PFSK-1 (cell line): Measurements from ENCODE around the gene SPTBN1.

Experiments
- POLR2AphosphoS5 ChIP-seq: IDR thresholded peaks from 2 replicates; pipeline ENCODE4 v1.6.1; 2012; ENCODE audit warnings: low read depth, mild to moderate bottlenecking, control low read depth, low read length, moderate library complexity
- REST ChIP-seq, 2 experiments: IDR thresholded peaks; 2 replicates each; pipeline versions ENCODE4 v1.6.1 to v1.8.0; 2011 to 2012; ENCODE audit warnings: low read depth in 2 of 2, low read length in 2 of 2, control low read depth in 1 of 2, inconsistent platforms in 1 of 2, mild to moderate bottlenecking in 1 of 2, moderate library complexity in 1 of 2; ENCODE audit not compliant: insufficient read depth in 1 of 2
- SIN3A ChIP-seq: IDR thresholded peaks from 2 replicates; pipeline ENCODE4 v1.6.1; 2012; ENCODE audit warnings: mild to moderate bottlenecking, low read length, moderate library complexity, borderline replicate concordance; ENCODE audit not compliant: insufficient read depth
- TAF1 ChIP-seq: IDR thresholded peaks from 2 replicates; pipeline ENCODE4 v1.6.1; 2012; ENCODE audit warnings: low read length, control low read depth, borderline replicate concordance; ENCODE audit not compliant: insufficient read depth

- TF ChIP-seq SIN3A = no peak
- no peak for TF ChIP-seq REST (IDR thresholded peaks at IDR 0.05; ENCODE audit: insufficient read depth in 1 of 2, low read depth in 2 of 2, low read length in 2 of 2)
- TF ChIP-seq POLR2AphosphoS5 = no peak
- TF ChIP-seq TAF1 = no peak
Observed at GRCh38 chr2:54697934-54698333, 241.8 kb downstream of the SPTBN1 start.
